Neural cell (in vitro differentiated cells): ENCODE results near the gene GABPB2. TPM values are rescaled to one million over a fixed set of nuclear protein-coding genes. Genes with fewer than 3 reads are reported as not detected.

Experiments
- H2AFZ ChIP-seq: fragments of 200-600, 300-800 bp; sonication (generic), shearing (Covaris generic); 2 replicates; pipeline ENCODE4 v1.6.0; 2014; ENCODE audit warnings: low read depth, mild to moderate bottlenecking, antibody characterized with exemption, low read length, moderate library complexity
- H3F3A ChIP-seq: fragments of 200-600 bp; shearing (Covaris generic); 2 replicates; pipeline ENCODE4 v1.6.1; 2016; ENCODE audit warnings: mild to moderate bottlenecking, moderate library complexity, mixed read lengths, antibody characterized with exemption, low read length; ENCODE audit not compliant: insufficient read depth, poor library complexity, severe bottlenecking
- H3K27ac ChIP-seq: fragments of 200-600, 300-800 bp; sonication (generic), shearing (Covaris generic); 2 replicates; pipeline ENCODE4 v1.5.1; 2014; ENCODE audit warnings: mild to moderate bottlenecking, low read length, moderate library complexity
- H3K27me3 ChIP-seq: fragments of 300-800, 200-600 bp; sonication (generic), shearing (Covaris generic); 2 replicates; pipeline ENCODE4 v1.6.0; 2014; ENCODE audit warnings: mild to moderate bottlenecking, low read depth, low read length, moderate library complexity; ENCODE audit not compliant: insufficient read depth
- H3K36me3 ChIP-seq: fragments of 300-800, 200-600 bp; sonication (generic), shearing (Covaris generic); 2 replicates; pipeline ENCODE4 v1.5.1; 2014; ENCODE audit warnings: mild to moderate bottlenecking, antibody characterized with exemption, low read length, moderate library complexity; ENCODE audit not compliant: insufficient read depth
- H3K4me2 ChIP-seq: fragments of 300-800, 200-600 bp; sonication (generic), shearing (Covaris generic); 2 replicates; pipeline ENCODE4 v1.6.0; 2014; ENCODE audit warnings: mild to moderate bottlenecking, low read length
- H3K4me3 ChIP-seq: fragments of 300-800, 200-600 bp; sonication (generic), shearing (Covaris generic); 2 replicates; pipeline ENCODE4 v1.5.1; 2014; ENCODE audit warnings: mild to moderate bottlenecking, low read length, moderate library complexity
- H3K79me2 ChIP-seq: fragments of 200-600 bp; shearing (Covaris generic); replicated peaks from 2 replicates; pipeline ENCODE4 v1.6.0; 2014; ENCODE audit warnings: mild to moderate bottlenecking, low read length, moderate library complexity; ENCODE audit not compliant: insufficient read depth
- H3K9ac ChIP-seq: fragments of 300-800, 200-600 bp; sonication (generic), shearing (Covaris generic); 2 replicates; pipeline ENCODE4 v1.6.1; 2016; ENCODE audit warnings: mild to moderate bottlenecking, low read length, mixed read lengths
- H3K9me2 ChIP-seq: fragments of 200-600 bp; shearing (Covaris generic); 2 replicates; pipeline ENCODE4 v1.6.1; 2016; ENCODE audit warnings: mild to moderate bottlenecking, low read length, mixed read lengths; ENCODE audit not compliant: insufficient read depth
- H3K9me3 ChIP-seq: fragments of 200-600, 300-800 bp; sonication (generic), shearing (Covaris generic); 2 replicates; pipeline ENCODE4 v1.6.1; 2016; ENCODE audit warnings: mild to moderate bottlenecking, mixed run types, low read length, moderate library complexity, mixed read lengths
- H4K20me1 ChIP-seq: fragments of 200-600 bp; shearing (Covaris generic); 2 replicates; pipeline ENCODE4 v1.6.1; 2016; ENCODE audit warnings: mild to moderate bottlenecking, mixed run types; ENCODE audit not compliant: insufficient read depth
- CTCF ChIP-seq: fragments of 450-650 bp; IDR thresholded peaks from 2 replicates; pipeline ENCODE4 v1.5.1; 2014; ENCODE audit warnings: antibody characterized with exemption, mild to moderate bottlenecking, moderate library complexity; ENCODE audit not compliant: poor library complexity, severe bottlenecking
- EP300 ChIP-seq: fragments of 450-650 bp; conservative IDR thresholded peaks from 2 replicates; pipeline ENCODE4 v1.6.1; 2014; ENCODE audit warnings: antibody characterized with exemption, mild to moderate bottlenecking, moderate library complexity; ENCODE audit not compliant: poor library complexity, severe bottlenecking
- EZH2 ChIP-seq: fragments of 200-600, 300-800 bp; shearing (Covaris generic), sonication (generic); IDR thresholded peaks from 2 replicates; pipeline ENCODE4 v1.6.1; 2014; ENCODE audit warnings: antibody characterized with exemption, low read length, borderline replicate concordance, mild to moderate bottlenecking; ENCODE audit not compliant: insufficient read depth, poor library complexity, severe bottlenecking
- MXI1 ChIP-seq: fragments of 450-650 bp; conservative IDR thresholded peaks from 2 replicates; pipeline ENCODE4 v1.6.1; 2014; ENCODE audit warnings: antibody characterized with exemption, mild to moderate bottlenecking; ENCODE audit not compliant: poor library complexity, severe bottlenecking
- POLR2AphosphoS5 ChIP-seq: IDR thresholded peaks from 2 replicates; pipeline ENCODE4 v1.6.1; 2012
- RAD21 ChIP-seq: fragments of 450-650 bp; conservative IDR thresholded peaks from 2 replicates; pipeline ENCODE4 v1.6.1; 2014; ENCODE audit warnings: antibody characterized with exemption, mild to moderate bottlenecking, moderate library complexity
- SMC3 ChIP-seq: fragments of 450-650 bp; conservative IDR thresholded peaks from 2 replicates; pipeline ENCODE4 v1.6.1; 2014; ENCODE audit warnings: antibody characterized with exemption, mild to moderate bottlenecking, moderate library complexity; ENCODE audit not compliant: poor library complexity
- TAF1 ChIP-seq: IDR thresholded peaks from 2 replicates; pipeline ENCODE4 v1.6.1; 2012; ENCODE audit warnings: low read depth
- polyA plus RNA-seq: library from polyadenylated mRNA; depleted of rRNA; stranded (reverse); fragments of >200 nt; gene quantifications from 2 replicates; pipeline ENCODE4 v1.2.3, GENCODE V29; 2014
- TF ChIP-seq, protein P1 (sequence below): IDR thresholded peaks from 2 replicates; pipeline ENCODE4 v1.6.1; 2012; ENCODE audit warnings: borderline replicate concordance

GABPB2 gene
- polyA plus RNA-seq, 1 donor from 2014 or later: 4.1 TPM

DNA sequence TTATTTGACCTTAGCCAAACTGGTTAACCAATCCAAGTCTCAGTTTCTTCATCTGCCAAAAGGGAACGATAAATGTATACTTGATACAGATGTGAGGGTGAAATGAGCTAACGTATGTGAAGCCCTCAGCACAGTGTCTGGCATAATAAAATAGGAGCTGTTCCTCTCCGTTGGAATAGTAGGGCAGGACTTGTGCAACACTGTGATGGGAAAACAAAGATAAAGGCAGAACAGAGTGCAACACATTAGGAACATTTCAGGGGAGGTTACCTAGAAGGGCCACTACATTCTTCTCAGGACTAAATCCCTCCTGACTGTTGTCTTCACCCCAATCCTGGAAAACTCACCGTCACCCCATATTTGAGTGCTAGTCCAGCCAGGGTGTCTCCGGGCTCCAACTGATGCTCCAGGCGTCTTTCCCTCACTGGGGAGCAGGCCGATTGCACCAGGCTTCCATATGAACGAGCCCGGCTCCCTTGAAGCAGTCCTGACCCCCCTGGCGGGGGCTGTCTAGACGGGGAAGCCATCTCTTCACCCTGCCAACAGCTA lies 94.2 kb downstream of the GABPB2 start:
- peak overlapping the region; percentile 97 for H3K4me2 ChIP-seq
- no peak overlapping the region for H2AFZ ChIP-seq
- no peaks in the 10 kb centered on the region for H3K27me3 ChIP-seq
- TF ChIP-seq MXI1 (no peak), TAF1 (peak; percentile 3)
- peaks cover 3% of the 10 kb centered on the region for H3F3A ChIP-seq
- H3K4me3 ChIP-seq: peak overlapping the region; percentile 88
- H3K9ac ChIP-seq: peak overlapping the region; percentile 83
- peak overlapping the region; percentile 89 for H3K27ac ChIP-seq
- H3K79me2 ChIP-seq: peaks cover 20% of the 10 kb centered on the region
- H3K36me3 ChIP-seq: no peaks in the 10 kb centered on the region
- no peaks in the 10 kb centered on the region for H4K20me1 ChIP-seq
- no peaks in the 10 kb centered on the region for H3K9me2 ChIP-seq
- no peaks in the 10 kb centered on the region for H3K9me3 ChIP-seq

DNA sequence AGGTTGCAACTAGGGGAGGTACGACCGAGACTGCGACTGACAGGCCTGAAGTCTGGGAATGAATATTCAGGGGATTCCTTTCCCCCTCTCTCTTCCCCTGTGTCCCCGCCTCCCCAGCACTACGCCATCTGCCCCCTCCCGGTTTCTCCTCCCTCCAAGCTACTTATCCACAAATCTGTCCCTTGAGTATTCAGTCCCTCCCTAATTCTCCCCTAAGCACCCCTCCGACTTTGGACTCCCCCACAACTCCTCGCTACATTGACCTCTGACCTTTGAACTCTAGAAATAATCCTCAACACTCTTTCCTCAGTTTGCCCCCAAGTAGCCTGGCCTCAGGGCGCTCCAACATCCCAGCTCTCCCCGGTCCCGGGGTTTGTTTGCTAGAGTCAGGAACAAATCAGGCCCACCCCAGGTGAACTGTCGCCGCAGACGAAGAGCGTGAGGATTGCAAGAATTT lies 94.7 kb downstream of the GABPB2 start:
- Histone ChIP-seq H3K4me3 (peak overlapping the region; percentile 88), H3K27ac (peak overlapping the region; percentile 89), H3K9me3 (no peaks in the 10 kb centered on the region), H3F3A (peaks cover 3% of the 10 kb centered on the region), H3K79me2 (peaks cover 20% of the 10 kb centered on the region), H3K36me3 (no peaks in the 10 kb centered on the region), H3K27me3 (no peaks in the 10 kb centered on the region), H4K20me1 (no peaks in the 10 kb centered on the region), H2AFZ (peak overlapping the region; percentile 95), H3K9ac (peak overlapping the region; percentile 83), H3K9me2 (no peaks in the 10 kb centered on the region), H3K4me2 (peak overlapping the region; percentile 97)
- TF ChIP-seq TAF1 (no peak), POLR2AphosphoS5 (no peak), EZH2 (no peak), EP300 (no peak), SMC3 (no peak), CTCF (no peak), RAD21 (no peak), MXI1 (no peak)
- TF ChIP-seq, protein P1, sequence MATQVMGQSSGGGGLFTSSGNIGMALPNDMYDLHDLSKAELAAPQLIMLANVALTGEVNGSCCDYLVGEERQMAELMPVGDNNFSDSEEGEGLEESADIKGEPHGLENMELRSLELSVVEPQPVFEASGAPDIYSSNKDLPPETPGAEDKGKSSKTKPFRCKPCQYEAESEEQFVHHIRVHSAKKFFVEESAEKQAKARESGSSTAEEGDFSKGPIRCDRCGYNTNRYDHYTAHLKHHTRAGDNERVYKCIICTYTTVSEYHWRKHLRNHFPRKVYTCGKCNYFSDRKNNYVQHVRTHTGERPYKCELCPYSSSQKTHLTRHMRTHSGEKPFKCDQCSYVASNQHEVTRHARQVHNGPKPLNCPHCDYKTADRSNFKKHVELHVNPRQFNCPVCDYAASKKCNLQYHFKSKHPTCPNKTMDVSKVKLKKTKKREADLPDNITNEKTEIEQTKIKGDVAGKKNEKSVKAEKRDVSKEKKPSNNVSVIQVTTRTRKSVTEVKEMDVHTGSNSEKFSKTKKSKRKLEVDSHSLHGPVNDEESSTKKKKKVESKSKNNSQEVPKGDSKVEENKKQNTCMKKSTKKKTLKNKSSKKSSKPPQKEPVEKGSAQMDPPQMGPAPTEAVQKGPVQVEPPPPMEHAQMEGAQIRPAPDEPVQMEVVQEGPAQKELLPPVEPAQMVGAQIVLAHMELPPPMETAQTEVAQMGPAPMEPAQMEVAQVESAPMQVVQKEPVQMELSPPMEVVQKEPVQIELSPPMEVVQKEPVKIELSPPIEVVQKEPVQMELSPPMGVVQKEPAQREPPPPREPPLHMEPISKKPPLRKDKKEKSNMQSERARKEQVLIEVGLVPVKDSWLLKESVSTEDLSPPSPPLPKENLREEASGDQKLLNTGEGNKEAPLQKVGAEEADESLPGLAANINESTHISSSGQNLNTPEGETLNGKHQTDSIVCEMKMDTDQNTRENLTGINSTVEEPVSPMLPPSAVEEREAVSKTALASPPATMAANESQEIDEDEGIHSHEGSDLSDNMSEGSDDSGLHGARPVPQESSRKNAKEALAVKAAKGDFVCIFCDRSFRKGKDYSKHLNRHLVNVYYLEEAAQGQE: no peak
